ENCODE measurements around the gene PHKG1. TPM values are rescaled to one million over a fixed set of nuclear protein-coding genes. Genes with fewer than 3 reads are reported as not detected.
"Not testable (repeated sequence)": the region's sequence is repeated elsewhere in the genome, so short reads cannot be mapped to it uniquely, and the experiment has no call there.

The PHKG1 gene
- total RNA-seq (ENCODE audit: insufficient read depth, low replicate concordance): 2.4 TPM

DNA sequence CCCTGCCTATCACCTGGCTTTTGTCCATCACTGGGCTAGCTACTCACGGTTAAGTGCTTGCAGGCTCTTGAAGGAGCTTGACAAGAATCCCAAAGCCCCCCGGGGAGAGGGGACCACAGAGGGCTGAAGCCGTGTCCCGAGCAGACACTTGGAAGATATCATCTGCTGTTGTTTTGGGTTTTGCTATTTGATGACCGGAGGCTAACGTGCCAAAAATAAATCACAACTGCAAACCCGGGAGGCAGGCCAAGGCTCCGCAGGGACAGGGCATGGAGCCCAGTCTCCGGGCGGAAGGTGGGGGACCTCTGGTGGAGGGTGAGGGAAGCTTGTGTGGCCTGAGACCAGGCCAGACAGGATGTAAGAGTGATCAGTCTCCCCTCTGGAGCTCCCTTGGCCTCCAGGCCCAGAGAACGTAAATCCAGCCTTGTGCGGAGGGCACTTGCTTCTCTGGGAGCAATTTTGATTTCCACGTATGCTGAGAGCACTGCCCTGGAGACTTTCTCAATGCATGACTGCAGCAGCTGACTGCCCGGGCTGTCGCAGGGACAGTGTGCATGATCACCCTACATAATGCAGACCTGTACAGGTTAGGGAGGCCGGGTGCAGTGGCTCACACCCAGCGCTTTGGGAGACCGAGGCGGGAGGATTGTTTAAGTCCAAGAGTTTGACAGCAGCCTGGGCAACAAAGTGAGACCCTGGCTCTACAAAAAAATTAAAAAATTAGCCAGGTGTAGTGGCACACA, at the start of gene PHKG1:
Gene PHKG1, minus strand, starts transcription at position 164 of the 743 bp plus-strand sequence. CDS start 4,011 bp downstream, outside the sequence.
- DNase-seq (ENCODE audit: low spot score): peak; percentile 71

GRCh38 chr7:56131062-56131461, 38.3 kb upstream of the PHKG1 start:
- DNase-seq (ENCODE audit: low spot score): not testable (repeated sequence)

DNA sequence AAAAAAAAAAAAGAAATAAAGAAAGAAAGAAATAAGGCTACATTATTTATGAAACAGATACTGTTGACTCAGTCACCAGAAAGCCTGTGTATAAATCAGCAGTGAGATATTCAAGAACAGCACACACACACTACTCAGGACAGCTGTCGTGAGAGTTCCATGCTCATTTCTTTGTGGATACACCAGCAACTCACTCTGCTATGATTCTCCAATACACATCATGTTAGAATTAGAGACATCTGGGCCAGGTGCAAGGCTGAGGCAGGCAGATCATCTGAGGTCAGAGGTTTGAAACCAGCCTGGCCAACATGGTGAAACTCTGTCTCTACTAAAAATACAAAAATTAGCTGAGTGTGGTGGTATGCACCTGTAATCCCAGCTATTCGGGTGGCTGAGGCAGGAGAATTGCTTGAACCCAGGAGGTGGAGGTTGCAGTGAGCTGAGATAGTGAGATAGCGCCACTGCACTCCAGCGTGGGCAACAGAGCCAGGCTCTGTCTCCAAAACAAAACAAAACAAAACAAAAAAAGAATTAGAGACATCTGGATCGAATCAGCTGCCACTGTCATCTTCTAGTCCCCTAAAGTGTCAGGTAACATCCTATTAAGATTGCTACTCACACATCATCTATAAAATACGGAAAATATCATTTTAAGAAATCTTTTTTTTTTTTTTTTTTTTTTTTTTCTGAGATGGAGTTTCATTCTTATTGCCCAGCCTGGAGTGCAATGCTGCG, 34.7 kb upstream of the PHKG1 start:
- no peak for DNase-seq (ENCODE audit: low spot score)

GRCh38 chr7:56125831-56126230, 33.1 kb upstream of the PHKG1 start:
- DNase-seq (ENCODE audit: low spot score): no peak

DNA sequence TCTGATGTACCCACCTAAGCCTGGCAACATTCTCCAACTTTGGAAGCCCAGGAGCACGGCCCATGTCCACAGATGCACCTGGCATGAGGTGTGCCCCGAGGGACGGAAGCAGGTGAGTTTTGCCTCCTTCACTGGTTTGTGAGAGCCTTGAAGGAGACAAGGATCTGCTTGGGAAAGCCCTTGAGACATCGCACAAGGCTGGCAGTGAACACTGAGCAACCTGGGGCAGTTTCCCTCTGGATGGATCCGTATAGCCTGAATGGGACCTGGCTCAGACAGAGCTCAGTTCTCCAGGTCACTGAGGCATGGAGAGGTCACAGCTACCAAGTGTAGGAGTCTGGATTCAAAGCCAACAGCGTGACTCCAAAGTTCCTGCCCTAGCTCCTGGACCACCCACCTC, 32.2 kb upstream of the PHKG1 start:
- DNase-seq (ENCODE audit: low spot score): no peak

DNA sequence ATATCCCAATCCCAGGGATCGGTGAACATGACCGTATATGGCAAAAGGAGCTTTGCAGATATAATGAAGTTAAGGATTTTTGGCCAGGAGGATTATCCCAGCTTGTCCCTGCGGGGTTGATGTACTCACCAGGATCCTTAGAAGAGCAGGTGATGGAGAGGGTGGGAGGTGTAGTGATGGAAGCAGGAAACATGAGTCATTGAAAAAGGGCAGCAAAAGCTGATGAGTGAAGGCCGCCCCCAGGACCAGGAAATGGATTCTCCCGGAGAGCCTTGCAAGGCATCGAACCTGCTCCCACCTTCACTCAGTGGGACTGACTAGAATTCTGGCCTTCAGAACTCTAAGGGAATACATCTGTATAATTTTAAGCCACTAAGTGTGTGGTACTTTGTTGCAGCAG, 28.7 kb upstream of the PHKG1 start:
- DNase-seq (ENCODE audit: low spot score): no peak

DNA sequence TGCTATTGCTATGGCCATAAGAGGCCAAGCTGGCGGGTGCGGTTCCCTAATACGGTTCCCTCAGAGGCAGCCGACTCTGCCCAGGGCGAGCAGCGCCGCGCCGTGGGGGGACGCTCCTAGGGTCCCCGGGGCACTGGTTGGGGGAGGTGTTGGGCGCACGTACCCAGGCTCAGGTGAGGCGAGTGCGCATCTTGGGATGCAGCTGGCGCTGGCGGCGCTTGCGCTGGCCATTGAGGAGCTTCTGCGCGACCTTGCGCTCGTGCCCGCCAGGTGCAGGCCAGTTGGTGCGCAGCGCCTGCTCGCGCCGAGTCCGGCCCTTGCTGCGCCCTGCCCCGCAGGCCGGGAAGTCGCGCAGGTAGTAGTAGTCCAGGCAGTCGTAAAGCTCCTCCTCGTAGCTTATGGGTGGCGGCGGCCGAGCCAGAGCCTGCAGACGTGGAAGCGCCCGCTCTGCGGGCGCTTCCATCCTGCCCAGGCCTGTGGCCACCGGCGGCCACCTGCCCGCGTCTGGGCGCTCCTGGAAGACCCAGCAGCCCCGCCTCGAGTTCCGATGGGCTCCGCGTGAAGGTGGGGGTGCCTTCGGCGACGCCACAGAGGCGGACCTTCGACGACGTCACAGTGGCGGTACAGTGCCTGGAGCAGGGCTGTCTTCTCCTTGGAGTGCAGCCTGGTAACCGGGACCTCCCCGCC, 23.2 kb upstream of the PHKG1 start, which contains the start of gene NUPR2:
Gene NUPR2, minus strand, starts transcription at position 566 of the 687 bp plus-strand sequence. Its CDS starts 103 bp downstream, at position 463.
- DNase-seq (ENCODE audit: low spot score): no peak

- DNase-seq (ENCODE audit: low spot score): not testable (repeated sequence)
These were observed 19.5 kb upstream of the PHKG1 start for GRCh38 chr7:56112244-56112643.

- DNase-seq (ENCODE audit: low spot score): no peak
These were observed 17.9 kb upstream of the PHKG1 start for GRCh38 chr7:56110611-56111010.

GRCh38 chr7:56107954-56108258, 15.2 kb upstream of the PHKG1 start:
- no peak for DNase-seq (ENCODE audit: low spot score)

DNA sequence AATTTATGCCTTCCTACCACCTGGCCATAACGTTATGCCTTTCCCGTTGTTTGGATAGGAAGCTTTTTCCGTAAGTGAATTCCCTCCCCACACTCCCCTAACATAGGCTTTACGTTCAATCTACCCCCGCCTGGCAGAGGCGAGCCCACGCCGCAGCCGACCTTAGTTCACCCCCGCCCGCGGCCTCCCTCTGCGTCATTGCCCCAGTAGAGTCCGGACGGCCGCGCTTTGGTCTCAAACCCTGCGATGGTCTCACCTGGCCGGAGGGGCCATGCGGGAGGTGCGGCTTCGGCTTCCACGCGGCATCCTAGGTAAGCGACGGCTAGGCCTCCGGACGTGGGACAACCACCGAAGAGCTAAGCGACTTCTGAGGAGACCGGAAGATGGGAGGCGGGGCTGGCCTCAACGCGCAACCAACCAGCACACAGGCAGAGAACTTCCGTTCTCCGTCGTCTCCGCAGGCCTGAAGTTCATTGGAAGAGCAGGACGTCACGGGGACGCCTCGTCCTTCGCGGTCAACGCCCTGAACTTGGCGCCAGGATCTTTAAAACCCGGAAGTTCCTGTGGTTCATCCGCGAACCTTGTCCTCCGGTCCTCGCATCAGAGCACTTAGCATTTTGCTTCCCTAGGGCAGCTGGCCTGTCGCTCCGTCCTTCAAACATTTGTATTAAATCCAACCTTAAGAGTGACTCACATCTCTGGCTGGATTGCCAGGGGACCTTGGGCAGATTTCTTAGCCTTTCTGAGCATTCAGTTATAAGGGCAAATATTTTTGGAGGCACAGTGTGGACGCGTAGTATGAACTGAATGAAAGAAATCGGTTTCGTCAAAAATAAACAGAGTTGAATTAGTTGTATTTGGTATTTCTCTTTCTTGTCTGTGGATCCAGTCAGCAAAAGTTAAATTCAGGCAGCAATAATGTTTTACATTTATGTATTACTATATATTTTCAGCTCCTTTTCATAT, 13.6 kb upstream of the PHKG1 start, which contains the start of gene CHCHD2:
Gene CHCHD2, minus strand, starts transcription at position 369 of the 966 bp plus-strand sequence. Its CDS starts 63 bp downstream, at position 306.
- DNase-seq (ENCODE audit: low spot score): peak; percentile 99

DNA sequence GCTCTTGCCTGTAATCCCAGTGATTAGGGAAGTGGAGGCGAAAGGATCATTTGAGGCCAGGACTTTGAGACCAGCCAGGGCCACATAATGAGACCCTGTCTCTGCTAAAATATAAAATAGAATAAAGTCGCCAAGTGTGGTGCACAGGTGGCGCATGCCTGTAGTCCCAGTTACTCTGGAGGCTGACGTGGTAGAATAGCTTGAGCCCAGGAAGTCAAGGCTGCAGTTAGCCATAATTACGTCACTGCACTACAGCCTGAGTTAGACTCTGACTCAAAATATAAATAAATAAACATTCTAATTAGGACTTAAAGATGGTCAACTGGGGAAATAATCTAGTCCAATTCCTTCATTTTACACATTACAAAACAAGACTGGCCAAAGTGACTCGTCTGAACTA, 12.8 kb upstream of the PHKG1 start:
- DNase-seq (ENCODE audit: low spot score): peak; percentile 18

DNA sequence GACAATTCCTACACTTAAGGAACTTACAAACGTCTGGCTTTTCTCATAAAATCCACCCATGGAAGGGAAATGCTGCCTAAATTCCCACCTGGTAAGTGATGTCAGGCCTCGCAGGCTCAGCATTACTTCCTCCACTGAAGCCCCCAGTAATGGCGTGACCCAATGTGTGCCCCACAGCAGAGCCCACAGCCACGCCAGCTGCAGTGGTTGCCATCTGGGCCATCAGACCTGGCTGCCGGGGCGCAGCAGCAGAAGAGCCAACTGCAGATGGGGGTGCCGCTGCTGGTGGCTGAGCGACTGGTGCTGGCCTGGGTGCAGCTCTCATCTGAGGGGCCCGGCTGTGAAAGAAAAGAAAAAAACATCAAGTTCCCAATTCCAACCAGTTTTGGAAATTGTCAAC, 11.4 kb upstream of the PHKG1 start:
- not testable (repeated sequence) for DNase-seq (ENCODE audit: low spot score)

- DNase-seq (ENCODE audit: low spot score): no peak
These were observed 6.9 kb upstream of the PHKG1 start for GRCh38 chr7:56099653-56100052.

- not testable (repeated sequence) for DNase-seq (ENCODE audit: low spot score)
These were observed 5.6 kb upstream of the PHKG1 start for GRCh38 chr7:56098187-56099008.

DNA sequence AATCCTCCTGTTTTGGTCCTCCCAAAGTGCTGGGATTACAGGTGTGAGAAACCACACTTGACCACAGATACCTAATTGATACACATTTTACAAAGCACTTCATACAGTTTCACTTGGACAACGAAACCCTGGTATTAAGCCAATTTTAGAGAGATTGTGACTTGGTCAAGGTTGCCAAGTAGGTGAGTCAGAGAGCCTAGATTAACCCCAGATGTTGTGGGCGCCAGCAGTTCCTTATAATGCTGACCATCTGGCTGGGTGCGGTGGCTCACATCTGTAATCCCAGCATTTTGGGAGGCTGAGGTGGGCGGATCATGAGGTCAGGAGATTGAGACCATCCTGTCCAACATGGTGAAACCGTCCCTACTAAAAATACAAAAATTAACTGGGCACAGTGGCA, 4.9 kb upstream of the PHKG1 start:
- DNase-seq (ENCODE audit: low spot score): peak; percentile 21

DNA sequence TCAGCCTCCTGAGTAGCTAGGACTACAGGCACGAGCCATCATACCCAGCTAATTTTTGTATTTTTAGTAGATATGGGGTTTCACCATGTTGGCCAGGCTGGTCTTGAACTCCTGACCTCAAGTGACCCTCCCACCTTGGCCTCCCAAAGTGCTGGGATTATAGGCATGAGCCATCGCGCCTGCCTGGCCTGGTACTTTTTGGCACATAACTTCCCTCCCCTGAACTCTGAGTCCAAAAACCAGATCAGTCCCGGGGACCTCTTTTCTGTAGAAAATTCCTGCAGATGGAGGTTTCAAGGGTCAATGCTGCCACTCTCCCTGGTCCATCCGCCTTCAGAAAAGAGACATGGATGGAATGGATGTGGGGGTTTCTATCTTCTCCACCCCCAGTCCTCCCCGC, 364 bp downstream of the PHKG1 start:
- not testable (repeated sequence) for DNase-seq (ENCODE audit: low spot score)

- DNase-seq (ENCODE audit: low spot score): no peak
These were observed 1.2 kb downstream of the PHKG1 start for GRCh38 chr7:56091591-56091990.

DNA sequence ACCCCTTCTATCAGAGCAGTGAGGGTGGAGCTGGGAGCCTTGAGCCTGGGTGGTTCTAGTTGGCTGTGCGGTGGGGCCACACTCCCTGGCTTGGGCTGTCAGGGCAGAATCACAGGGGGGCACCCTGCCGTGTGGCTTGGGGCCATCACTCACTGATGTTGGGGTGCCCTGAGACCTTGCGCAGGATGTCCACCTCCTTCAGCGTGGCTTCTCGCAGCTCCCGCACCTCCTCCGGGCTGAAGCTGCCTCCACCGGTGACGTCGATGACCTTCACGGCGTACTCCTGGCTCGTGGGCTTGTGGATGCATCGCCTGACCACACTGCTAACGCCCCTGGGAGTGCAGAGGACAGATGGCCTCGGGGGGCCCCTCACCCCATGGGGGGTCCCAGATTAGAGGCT, 5.3 kb downstream of the PHKG1 start:
- DNase-seq (ENCODE audit: low spot score): no peak

- no peak for DNase-seq (ENCODE audit: low spot score)
These were observed 6.0 kb downstream of the PHKG1 start for GRCh38 chr7:56086761-56087160.
